Mucosa of stomach (tissue), 1 donor: Measurements from ENCODE around the gene CNPY2.
"Not testable (repeated sequence)": the region's sequence is repeated elsewhere in the genome, so short reads cannot be mapped to it uniquely, and the experiment has no call there.

Experiments
- H3K27me3 ChIP-seq: one replicate; pipeline ENCODE4 v1.7.0; 2013; ENCODE audit warnings: mild to moderate bottlenecking, low read length; ENCODE audit not compliant: control insufficient read depth, insufficient read depth
- H3K36me3 ChIP-seq: one replicate; pipeline ENCODE4 v1.7.0; 2013; ENCODE audit warnings: low read length; ENCODE audit not compliant: control insufficient read depth, insufficient read depth
- H3K4me1 ChIP-seq: one replicate; pipeline ENCODE4 v1.7.0; 2013; ENCODE audit warnings: mild to moderate bottlenecking, low read length; ENCODE audit not compliant: control insufficient read depth, insufficient read depth
- H3K4me3 ChIP-seq: one replicate; pipeline ENCODE4 v1.7.0; 2013; ENCODE audit warnings: low read length
- H3K9ac ChIP-seq: one replicate; pipeline ENCODE4 v1.7.0; 2013; ENCODE audit warnings: mild to moderate bottlenecking, low read length, moderate library complexity
- H3K9me3 ChIP-seq: one replicate; pipeline ENCODE4 v1.7.0; 2013; ENCODE audit warnings: mild to moderate bottlenecking, low read length, moderate library complexity; ENCODE audit not compliant: control insufficient read depth
- donor health status: Pancreatic carcinoma.

Gene CNPY2

GRCh38 chr12:56342290-56342689 is 26.5 kb upstream of the CNPY2 start:
- not testable (repeated sequence) for H3K4me3 ChIP-seq, H3K9me3 ChIP-seq, H3K27me3 ChIP-seq, H3K9ac ChIP-seq, H3K4me1 ChIP-seq
- H3K36me3 ChIP-seq: peaks cover 17% of the 10 kb centered on the region

- H3K36me3 ChIP-seq: peaks cover 17% of the 10 kb centered on the region
- no peak overlapping the region for H3K4me3 ChIP-seq
- H3K9ac ChIP-seq: no peak overlapping the region
- H3K27me3 ChIP-seq: no peaks in the 10 kb centered on the region
- H3K9me3 ChIP-seq: no peaks in the 10 kb centered on the region
- no peaks in the 10 kb centered on the region for H3K4me1 ChIP-seq
Observed at GRCh38 chr12:56341616-56342015, 25.8 kb upstream of the CNPY2 start.

DNA sequence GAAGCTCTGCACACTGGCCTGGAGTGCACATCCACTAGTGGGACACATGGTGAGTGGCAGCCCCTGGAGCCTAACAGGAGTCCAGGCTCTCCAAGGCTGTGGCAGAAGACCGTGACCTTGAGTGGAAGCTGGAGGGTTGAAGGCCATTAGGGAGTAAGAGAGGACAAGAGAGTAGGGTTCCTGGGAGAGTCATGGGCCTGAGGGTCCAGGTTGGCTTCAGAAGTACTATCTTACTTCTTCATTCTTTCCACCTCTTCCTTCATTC is 23.3 kb upstream of the CNPY2 start:
- H3K27me3 ChIP-seq: no peaks in the 10 kb centered on the region
- H3K9me3 ChIP-seq: no peaks in the 10 kb centered on the region
- no peak overlapping the region for H3K9ac ChIP-seq
- peaks cover 12% of the 10 kb centered on the region for H3K36me3 ChIP-seq
- H3K4me3 ChIP-seq: no peak overlapping the region
- no peaks in the 10 kb centered on the region for H3K4me1 ChIP-seq

DNA sequence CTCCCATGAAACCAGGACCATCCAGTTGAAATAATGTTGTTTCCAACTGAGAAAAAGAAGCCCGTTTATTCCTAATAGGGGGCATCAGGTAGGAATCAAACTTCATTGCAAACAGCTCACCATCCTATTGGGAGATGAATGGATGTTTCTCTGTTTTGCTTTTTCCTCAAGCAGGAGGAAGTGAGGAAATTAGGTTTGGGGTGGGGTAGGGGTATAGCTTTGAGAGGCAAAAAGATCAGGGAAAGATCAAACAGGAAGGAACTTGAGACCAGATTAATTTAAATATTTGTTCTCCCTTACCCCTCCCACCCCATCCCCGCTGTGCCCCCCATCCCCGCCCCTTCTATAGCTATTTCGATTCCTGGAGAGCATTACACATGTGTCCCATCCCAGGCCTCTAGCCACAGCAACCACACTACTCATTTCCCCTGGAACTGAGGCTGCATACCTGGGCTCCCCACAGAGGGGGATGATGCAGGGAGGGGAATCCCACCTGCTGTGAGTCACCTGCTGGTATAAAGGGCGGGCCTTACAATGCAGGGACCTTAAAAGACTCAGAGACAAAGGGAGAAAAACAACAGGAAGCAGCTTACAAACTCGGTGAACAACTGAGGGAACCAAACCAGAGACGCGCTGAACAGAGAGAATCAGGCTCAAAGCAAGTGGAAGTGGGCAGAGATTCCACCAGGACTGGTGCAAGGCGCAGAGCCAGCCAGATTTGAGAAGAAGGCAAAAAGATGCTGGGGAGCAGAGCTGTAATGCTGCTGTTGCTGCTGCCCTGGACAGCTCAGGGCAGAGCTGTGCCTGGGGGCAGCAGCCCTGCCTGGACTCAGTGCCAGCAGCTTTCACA is 22.7 kb upstream of the CNPY2 start, which contains the start of gene IL23A:
IL23A (plus strand) TSS at position 577 of the 850 bp plus-strand sequence; CDS start at position 738, 161 bp downstream.
- Histone ChIP-seq H3K9me3 (no peaks in the 10 kb centered on the region), H3K36me3 (peaks cover 7% of the 10 kb centered on the region), H3K27me3 (no peaks in the 10 kb centered on the region), H3K4me1 (no peaks in the 10 kb centered on the region), H3K9ac (no peak within 1 kb of the TSS), H3K4me3 (no peak within 1 kb of the TSS)

GRCh38 chr12:56337753-56338251 is 22.0 kb upstream of the CNPY2 start:
- Histone ChIP-seq H3K36me3 (no peaks in the 10 kb centered on the region), H3K27me3 (no peaks in the 10 kb centered on the region), H3K4me3 (no peak overlapping the region), H3K4me1 (peaks cover 6% of the 10 kb centered on the region), H3K9ac (no peak overlapping the region), H3K9me3 (no peaks in the 10 kb centered on the region)

GRCh38 chr12:56336361-56337167 is 20.8 kb upstream of the CNPY2 start:
- Histone ChIP-seq H3K4me1 (peaks cover 10% of the 10 kb centered on the region), H3K9ac (no peak overlapping the region), H3K9me3 (no peaks in the 10 kb centered on the region), H3K27me3 (no peaks in the 10 kb centered on the region), H3K4me3 (no peak overlapping the region), H3K36me3 (no peaks in the 10 kb centered on the region)

- not testable (repeated sequence) for H3K4me3 ChIP-seq, H3K36me3 ChIP-seq, H3K27me3 ChIP-seq, H3K9me3 ChIP-seq, H3K9ac ChIP-seq
- peaks cover 10% of the 10 kb centered on the region for H3K4me1 ChIP-seq
Observed at GRCh38 chr12:56335527-56335926, 19.7 kb upstream of the CNPY2 start.

- H3K9me3 ChIP-seq: no peaks in the 10 kb centered on the region
- H3K9ac ChIP-seq: peak overlapping the region; percentile 95
- H3K4me1 ChIP-seq: peaks cover 10% of the 10 kb centered on the region
- H3K36me3 ChIP-seq: no peaks in the 10 kb centered on the region
- no peaks in the 10 kb centered on the region for H3K27me3 ChIP-seq
- peak overlapping the region; percentile 96 for H3K4me3 ChIP-seq
Observed at GRCh38 chr12:56334490-56334793, 18.7 kb upstream of the CNPY2 start.

DNA sequence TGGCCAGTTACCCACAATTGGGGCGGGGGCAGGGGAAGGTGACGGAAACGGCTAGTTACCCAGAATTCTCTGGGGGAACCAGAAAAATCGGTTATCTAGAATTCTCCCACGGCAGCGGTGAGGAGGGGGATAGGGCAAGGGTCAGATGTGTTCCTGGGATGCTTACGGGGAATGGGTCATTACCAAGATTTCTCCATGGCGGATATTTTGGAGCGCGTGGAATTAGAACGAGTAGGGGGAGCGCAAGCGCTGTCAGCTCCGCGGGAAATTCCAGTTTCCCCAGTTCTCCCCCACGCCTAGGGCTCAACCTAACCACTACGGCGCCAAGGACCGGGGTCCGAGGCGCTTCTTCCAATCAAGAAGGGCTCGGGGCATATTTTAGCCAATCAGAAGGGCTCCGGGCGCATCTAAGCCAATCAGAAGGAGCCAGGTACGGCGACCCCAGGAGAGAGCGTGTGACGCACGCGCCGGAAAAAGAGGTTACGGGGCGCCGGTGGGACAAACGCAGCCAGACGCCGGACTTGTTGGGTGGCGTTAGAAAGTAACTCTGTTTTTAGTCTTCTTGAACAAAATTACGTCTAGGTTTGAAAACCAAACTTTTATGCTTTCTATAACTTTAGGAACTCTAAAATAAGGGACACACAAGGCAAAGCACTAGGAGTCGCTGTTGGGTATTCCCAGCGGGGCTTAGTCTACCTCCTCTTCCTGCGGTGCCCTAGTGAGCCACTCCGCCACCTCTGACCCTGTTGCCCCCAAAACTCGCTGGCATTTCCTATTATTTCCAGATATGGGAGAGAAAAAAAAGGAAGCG is 18.1 kb upstream of the CNPY2 start, which contains the start of gene PAN2:
PAN2 (minus strand) TSS at position 322 of the 811 bp plus-strand sequence. CDS start 906 bp downstream, outside the sequence.
- Histone ChIP-seq H3K4me1 (peaks cover 10% of the 10 kb centered on the region), H3K9me3 (no peaks in the 10 kb centered on the region), H3K36me3 (no peaks in the 10 kb centered on the region), H3K27me3 (no peaks in the 10 kb centered on the region), H3K4me3 (peak within 1 kb of the TSS; percentile 96), H3K9ac (peak within 1 kb of the TSS; percentile 95)

GRCh38 chr12:56333197-56333678 is 17.4 kb upstream of the CNPY2 start:
- Histone ChIP-seq H3K27me3 (no peaks in the 10 kb centered on the region), H3K9me3 (no peaks in the 10 kb centered on the region), H3K36me3 (no peaks in the 10 kb centered on the region), H3K4me3 (peak overlapping the region; percentile 96), H3K9ac (peak overlapping the region; percentile 95), H3K4me1 (peaks cover 16% of the 10 kb centered on the region)

DNA sequence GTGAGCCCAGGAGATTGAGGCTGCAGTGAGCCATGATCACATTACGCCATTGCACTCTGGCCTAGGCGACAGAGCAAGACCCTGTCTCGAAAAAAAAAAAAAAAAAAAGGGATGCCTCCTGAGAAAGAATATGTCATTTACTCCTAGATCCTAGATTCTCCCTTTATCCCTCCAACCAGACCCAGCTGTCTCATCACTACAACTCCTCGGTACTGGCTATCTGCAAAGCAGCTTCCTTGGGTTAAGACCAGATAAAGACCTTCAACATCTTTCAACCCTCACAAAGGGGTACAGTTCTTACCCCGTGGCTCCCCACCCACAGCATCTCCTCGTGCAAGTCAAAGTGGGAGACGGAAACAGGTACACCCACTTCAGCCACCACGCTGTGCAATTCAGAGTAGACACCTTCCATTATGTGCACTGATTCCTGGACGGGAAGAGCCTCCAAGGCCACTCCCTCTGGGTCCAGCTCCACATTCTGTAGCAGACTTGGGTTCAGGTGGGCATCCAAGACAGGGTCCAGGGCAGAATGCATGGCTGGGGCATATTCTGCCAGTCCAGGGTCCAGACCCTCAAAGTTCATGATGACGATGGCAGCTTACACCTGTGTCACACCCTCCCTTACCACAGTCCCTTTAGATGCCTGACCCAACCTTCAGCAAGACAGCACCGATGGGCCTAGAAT is 16.9 kb upstream of the CNPY2 start:
- Histone ChIP-seq H3K4me3 (peak overlapping the region; percentile 96), H3K9me3 (no peaks in the 10 kb centered on the region), H3K9ac (peak overlapping the region; percentile 95), H3K4me1 (peaks cover 16% of the 10 kb centered on the region), H3K36me3 (no peaks in the 10 kb centered on the region), H3K27me3 (no peaks in the 10 kb centered on the region)
